GM12878 (cell line): ENCODE results near the gene KCNS1. TPM values are rescaled to one million over a fixed set of nuclear protein-coding genes. Genes with fewer than 3 reads are reported as not detected.

Experiments used
- CBX5 ChIP-seq: sonication (generic); IDR thresholded peaks from 2 replicates; pipeline ENCODE4 v1.6.1; 2016; ENCODE audit warnings: low read depth, moderate library complexity, mild to moderate bottlenecking, inconsistent platforms
- CHD2 ChIP-seq: IDR thresholded peaks from 2 replicates; pipeline ENCODE4 v1.6.1; 2011; ENCODE audit warnings: low read depth, low read length, improper control_type of control experiment, borderline replicate concordance
- EGR1 ChIP-seq, 2 experiments: IDR thresholded peaks; 1 replicate in 1 of 2; 2 replicates in 1 of 2; pipeline ENCODE4 v1.6.1; 2011 to 2012; ENCODE audit warnings: low read depth in 2 of 2, low read length in 2 of 2, borderline replicate concordance in 1 of 2, mild to moderate bottlenecking in 1 of 2, moderate library complexity in 1 of 2
- POLR2AphosphoS2 ChIP-seq: IDR thresholded peaks from 2 replicates; pipeline ENCODE4 v1.6.1; 2011; ENCODE audit warnings: low read depth, mild to moderate bottlenecking, low read length, improper control_type of control experiment, moderate library complexity
- SIX5 ChIP-seq: IDR thresholded peaks from 2 replicates; pipeline ENCODE4 v1.6.1; 2011; ENCODE audit warnings: mild to moderate bottlenecking, low read depth, low read length, moderate library complexity; ENCODE audit not compliant: severe bottlenecking
- SUZ12 ChIP-seq: fragments of 200-600 bp; sonication (generic); IDR thresholded peaks from one replicate; pipeline ENCODE4 v1.6.1; 2018; ENCODE audit warnings: antibody characterized with exemption, mild to moderate bottlenecking; ENCODE audit not compliant: unreplicated experiment
- polyA plus RNA-seq, 11 experiments: library from polyadenylated mRNA; depleted of rRNA in 4 of 11; unstranded in 6 of 11; stranded (reverse) in 5 of 11; fragments of >200 nt; fragmentation: Nextera tagmentation in 4 of 11; fragmentation: Illumina TruSeq in 1 of 11; extraction: Ambion mirVana in 4 of 11; extraction: Trizol in 1 of 11; gene quantifications; 1 replicate in 1 of 11; 2 replicates in 10 of 11; pipeline versions ENCODE4 v1.2.1 to v1.2.3, GENCODE V29; 2011 to 2016; ENCODE audit warnings: inconsistent platforms in 2 of 11, missing spikeins in 2 of 11, low read depth in 1 of 11
- total RNA-seq, 4 experiments: library from RNA; depleted of rRNA in 3 of 4; stranded (reverse); fragments of >200 nt in 3 of 4; fragmentation: Illumina TruSeq in 1 of 4; extraction: Trizol in 1 of 4; gene quantifications; 2 replicates each; pipeline versions ENCODE4 v1.2.1 to v1.2.3, GENCODE V29; 2013 to 2021
- TF ChIP-seq, protein P1 (sequence below): IDR thresholded peaks from 2 replicates; pipeline ENCODE4 v1.6.1; 2012; ENCODE audit warnings: low read depth, low read length, improper control_type of control experiment
- TF ChIP-seq, protein P2 (sequence below): fragments of 450-650 bp; IDR thresholded peaks from 2 replicates; pipeline ENCODE4 v1.6.1; 2017; ENCODE audit warnings: mild to moderate bottlenecking, moderate library complexity

KCNS1 gene
- total and polyA plus RNA-seq, 10 of the 15 experiments (the other 5 are each of a cell fraction or from before 2014, with no cell fraction given), result not detected

DNA sequence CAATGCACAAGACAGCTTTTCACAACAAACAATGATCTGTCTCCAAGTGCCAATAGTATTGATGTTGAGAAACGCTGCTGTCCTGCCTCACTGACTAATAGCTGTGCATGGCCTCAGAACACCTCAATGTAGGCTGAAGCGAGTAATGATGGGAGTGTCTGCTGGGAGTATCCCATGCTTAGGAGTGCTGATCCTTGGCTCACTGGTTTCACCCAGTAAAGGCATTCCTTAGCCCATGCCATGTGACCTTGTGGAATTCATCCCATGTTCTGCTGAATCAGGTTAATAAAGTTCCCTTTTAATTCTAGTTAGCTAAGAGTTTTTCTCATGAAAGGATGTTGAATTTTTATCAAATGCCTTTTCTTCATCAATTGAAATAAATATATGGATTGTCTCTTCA, 27.2 kb upstream of the KCNS1 start (continued):
- TF ChIP-seq, protein P1, sequence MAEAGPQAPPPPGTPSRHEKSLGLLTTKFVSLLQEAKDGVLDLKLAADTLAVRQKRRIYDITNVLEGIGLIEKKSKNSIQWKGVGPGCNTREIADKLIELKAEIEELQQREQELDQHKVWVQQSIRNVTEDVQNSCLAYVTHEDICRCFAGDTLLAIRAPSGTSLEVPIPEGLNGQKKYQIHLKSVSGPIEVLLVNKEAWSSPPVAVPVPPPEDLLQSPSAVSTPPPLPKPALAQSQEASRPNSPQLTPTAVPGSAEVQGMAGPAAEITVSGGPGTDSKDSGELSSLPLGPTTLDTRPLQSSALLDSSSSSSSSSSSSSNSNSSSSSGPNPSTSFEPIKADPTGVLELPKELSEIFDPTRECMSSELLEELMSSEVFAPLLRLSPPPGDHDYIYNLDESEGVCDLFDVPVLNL, result no peak
- TF ChIP-seq CBX5 (no peak), POLR2AphosphoS2 (no peak), CHD2 (no peak), SUZ12 (no peak), EGR1 (IDR thresholded peaks at IDR 0.05; ENCODE audit: borderline replicate concordance in 1 of 2, low read depth in 2 of 2, low read length in 2 of 2) (no peak), SIX5 (no peak)
- TF ChIP-seq, protein P2, sequence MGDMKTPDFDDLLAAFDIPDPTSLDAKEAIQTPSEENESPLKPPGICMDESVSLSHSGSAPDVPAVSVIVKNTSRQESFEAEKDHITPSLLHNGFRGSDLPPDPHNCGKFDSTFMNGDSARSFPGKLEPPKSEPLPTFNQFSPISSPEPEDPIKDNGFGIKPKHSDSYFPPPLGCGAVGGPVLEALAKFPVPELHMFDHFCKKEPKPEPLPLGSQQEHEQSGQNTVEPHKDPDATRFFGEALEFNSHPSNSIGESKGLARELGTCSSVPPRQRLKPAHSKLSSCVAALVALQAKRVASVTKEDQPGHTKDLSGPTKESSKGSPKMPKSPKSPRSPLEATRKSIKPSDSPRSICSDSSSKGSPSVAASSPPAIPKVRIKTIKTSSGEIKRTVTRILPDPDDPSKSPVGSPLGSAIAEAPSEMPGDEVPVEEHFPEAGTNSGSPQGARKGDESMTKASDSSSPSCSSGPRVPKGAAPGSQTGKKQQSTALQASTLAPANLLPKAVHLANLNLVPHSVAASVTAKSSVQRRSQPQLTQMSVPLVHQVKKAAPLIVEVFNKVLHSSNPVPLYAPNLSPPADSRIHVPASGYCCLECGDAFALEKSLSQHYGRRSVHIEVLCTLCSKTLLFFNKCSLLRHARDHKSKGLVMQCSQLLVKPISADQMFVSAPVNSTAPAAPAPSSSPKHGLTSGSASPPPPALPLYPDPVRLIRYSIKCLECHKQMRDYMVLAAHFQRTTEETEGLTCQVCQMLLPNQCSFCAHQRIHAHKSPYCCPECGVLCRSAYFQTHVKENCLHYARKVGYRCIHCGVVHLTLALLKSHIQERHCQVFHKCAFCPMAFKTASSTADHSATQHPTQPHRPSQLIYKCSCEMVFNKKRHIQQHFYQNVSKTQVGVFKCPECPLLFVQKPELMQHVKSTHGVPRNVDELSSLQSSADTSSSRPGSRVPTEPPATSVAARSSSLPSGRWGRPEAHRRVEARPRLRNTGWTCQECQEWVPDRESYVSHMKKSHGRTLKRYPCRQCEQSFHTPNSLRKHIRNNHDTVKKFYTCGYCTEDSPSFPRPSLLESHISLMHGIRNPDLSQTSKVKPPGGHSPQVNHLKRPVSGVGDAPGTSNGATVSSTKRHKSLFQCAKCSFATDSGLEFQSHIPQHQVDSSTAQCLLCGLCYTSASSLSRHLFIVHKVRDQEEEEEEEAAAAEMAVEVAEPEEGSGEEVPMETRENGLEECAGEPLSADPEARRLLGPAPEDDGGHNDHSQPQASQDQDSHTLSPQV, result no peak
